Esophagus squamous epithelium (tissue), 5 donors: ENCODE data around the gene NEK1. TPM values are rescaled to one million over a fixed set of nuclear protein-coding genes. Genes with fewer than 3 reads are reported as not detected.
"Not testable (repeated sequence)": the region's sequence is repeated elsewhere in the genome, so short reads cannot be mapped to it uniquely, and the experiment has no call there.

ENCODE experiments used
- DNase-seq: peaks from one replicate; lab custom pipeline; 2025; lab: John Stamatoyannopoulos, UW
- H3K27ac ChIP-seq, 4 donors: fragments of 200-600 bp; sonication (generic); one replicate each; pipeline ENCODE4 v1.5.1; 2016 to 2019; ENCODE audit warnings: mild to moderate bottlenecking in 1 of 4
- H3K27me3 ChIP-seq, 4 donors: fragments of 200-600 bp; sonication (generic); 1 replicate in 3 of 4; 2 replicates in 1 of 4; pipeline versions ENCODE4 v1.5.1 to v1.6.0; 2017 to 2021; ENCODE audit warnings: antibody characterized with exemption in 1 of 4
- H3K36me3 ChIP-seq, 3 donors: fragments of 200-600 bp; sonication (generic); one replicate each; pipeline ENCODE4 v1.5.1; 2016 to 2019
- H3K4me1 ChIP-seq, 3 donors: fragments of 200-600 bp; sonication (generic); one replicate each; pipeline ENCODE4 v1.5.1; 2017 to 2019
- H3K4me3 ChIP-seq, 4 donors: fragments of 200-600 bp; sonication (generic); 1 replicate in 3 of 4; 2 replicates in 1 of 4; pipeline ENCODE4 v1.5.1; 2016 to 2019; ENCODE audit warnings: mild to moderate bottlenecking in 2 of 4, moderate library complexity in 1 of 4
- H3K9me3 ChIP-seq, 3 donors: fragments of 200-600 bp; sonication (generic); one replicate each; pipeline ENCODE4 v1.5.1; 2016 to 2019
- CTCF ChIP-seq, 6 experiments: fragments of 450-650 bp in 4 of 6; fragments of 200-600 bp in 2 of 6; sonication (generic) in 2 of 6; IDR thresholded peaks; one replicate each; pipeline ENCODE4 v1.5.1; 2016 to 2019; ENCODE audit warnings: antibody characterized with exemption in 6 of 6, mild to moderate bottlenecking in 4 of 6, moderate library complexity in 4 of 6
- POLR2A ChIP-seq, 4 donors: fragments of 450-650 bp; IDR thresholded peaks; one replicate each; pipeline ENCODE4 v1.6.1; 2017; ENCODE audit warnings: antibody characterized with exemption in 4 of 4, mild to moderate bottlenecking in 4 of 4, moderate library complexity in 3 of 4
- WGBS, 2 donors: methylation state at CpG; one replicate each; pipeline ENCODE4 v1.1.5; 2018; 5-methylcytosine and 5-hydroxymethylcytosine counted together
- intact Hi-C: fragments of 100-400 bp; cut with DNase I; formaldehyde crosslinking; loops from one replicate; pipeline ENCODE4 v1.15.0; 2022
- total RNA-seq, 4 donors: library from RNA; depleted of rRNA; stranded (reverse); fragments of >200 nt; gene quantifications; one replicate each; pipeline ENCODE4 v1.1.0, GENCODE V29; 2016
- donor health status: DM: yes; HTN: yes; CAD: no.

Gene NEK1
- total RNA-seq, 4 donors from 2014 or later = 3.8 to 12.0 (median 7.5) TPM

GRCh38 chr4:169567916-169568315 lies 44.5 kb downstream of the NEK1 start:
- intact Hi-C loops = no loop called here
- no peak for TF ChIP-seq POLR2A (IDR thresholded peaks at IDR 0.05)
- TF ChIP-seq CTCF (IDR thresholded peaks at IDR 0.05) = no peak
- no peak for DNase-seq
- Histone ChIP-seq H3K9me3 (no peaks in the 10 kb centered on the region), H3K27me3 (no peaks in the 10 kb centered on the region), H3K4me1 (peaks cover 0 to 10% (median 0%) of the 10 kb centered on the region in 3 donors), H3K27ac (no peak overlapping the region), H3K36me3 (peaks cover 0 to 7% (median 0%) of the 10 kb centered on the region in 3 donors), H3K4me3 (no peak overlapping the region)
- 49 to 60% methylated on average over 4 of the region's 4 CpGs for WGBS, 2 donors

- Histone ChIP-seq H3K27ac (no peak overlapping the region), H3K4me3 (no peak overlapping the region), H3K36me3 (peaks cover 0 to 4% (median 0%) of the 10 kb centered on the region in 3 donors), H3K27me3 (no peaks in the 10 kb centered on the region), H3K9me3 (no peaks in the 10 kb centered on the region), H3K4me1 (peaks cover 0 to 2% (median 0%) of the 10 kb centered on the region in 3 donors)
- WGBS, 2 donors = 53 to 55% methylated on average over 2 of the region's 2 CpGs
- intact Hi-C loops = no loop called here
- DNase-seq = no peak
- no peak for TF ChIP-seq POLR2A (IDR thresholded peaks at IDR 0.05)
- TF ChIP-seq CTCF (IDR thresholded peaks at IDR 0.05) = peak; percentile 41 to 71 (median 56)
Observed at GRCh38 chr4:169566021-169566818, 46.2 kb downstream of the NEK1 start.

GRCh38 chr4:169565606-169566005 lies 46.8 kb downstream of the NEK1 start:
- no peaks in the 10 kb centered on the region for H3K27me3 ChIP-seq
- TF ChIP-seq POLR2A (IDR thresholded peaks at IDR 0.05) (no peak), CTCF (IDR thresholded peaks at IDR 0.05) (no peak)
- H3K27ac ChIP-seq = no peak overlapping the region
- H3K4me1 ChIP-seq = no peaks in the 10 kb centered on the region
- peaks cover 0 to 9% (median 0%) of the 10 kb centered on the region in 3 donors for H3K36me3 ChIP-seq
- H3K9me3 ChIP-seq = no peaks in the 10 kb centered on the region
- 57 to 65% methylated on average over 3 of the region's 3 CpGs for WGBS, 2 donors
- no peak for DNase-seq
- intact Hi-C loops = no loop called here
- H3K4me3 ChIP-seq = no peak overlapping the region

GRCh38 chr4:169557061-169557636 lies 55.2 kb downstream of the NEK1 start:
- Histone ChIP-seq H3K4me3 (no peak overlapping the region), H3K36me3 (peaks cover 0 to 64% (median 0%) of the 10 kb centered on the region in 3 donors), H3K27ac (no peak overlapping the region), H3K27me3 (no peaks in the 10 kb centered on the region), H3K4me1 (peaks cover 0 to 14% (median 0%) of the 10 kb centered on the region in 3 donors), H3K9me3 (no peaks in the 10 kb centered on the region)
- TF ChIP-seq CTCF (IDR thresholded peaks at IDR 0.05) (no peak), POLR2A (IDR thresholded peaks at IDR 0.05) (no peak)
- DNase-seq = no peak
- intact Hi-C loops = no loop called here
- WGBS, 2 donors = 33 to 55% methylated on average over 1 of the region's 1 CpG

- peaks cover 0 to 37% (median 0%) of the 10 kb centered on the region in 3 donors for H3K36me3 ChIP-seq
- H3K4me3 ChIP-seq, H3K27me3 ChIP-seq, intact Hi-C loops, H3K4me1 ChIP-seq, DNase-seq, H3K27ac ChIP-seq: not testable (repeated sequence)
- peaks cover 0 to 42% (median 17%) of the 10 kb centered on the region in 3 donors for H3K9me3 ChIP-seq
- WGBS, 2 donors = 90 to 94% methylated on average over 4 of the region's 4 CpGs
Observed at GRCh38 chr4:169546548-169546947, 65.8 kb downstream of the NEK1 start.
